H1 (cell line): Measurements from ENCODE around the gene VWA5B2. TPM values are rescaled to one million over a fixed set of nuclear protein-coding genes. Genes with fewer than 3 reads are reported as not detected.

Experiments
- CHD7 ChIP-seq: fragments of 300-600 bp; sonication (generic); IDR thresholded peaks from 2 replicates; pipeline ENCODE4 v1.7.1; 2012; ENCODE audit warnings: low read length, moderate library complexity, mild to moderate bottlenecking, inconsistent platforms; ENCODE audit not compliant: insufficient replicate concordance
- CREB1 ChIP-seq: IDR thresholded peaks from 2 replicates; pipeline ENCODE4 v1.6.1; 2012; ENCODE audit warnings: inconsistent platforms
- EZH2 ChIP-seq: fragments of 200-600 bp; sonication (generic); IDR thresholded peaks from 2 replicates; pipeline ENCODE4 v1.7.1; 2012; ENCODE audit warnings: low read depth, mild to moderate bottlenecking, moderate library complexity, low read length, inconsistent platforms; ENCODE audit not compliant: severe bottlenecking
- FOSL1 ChIP-seq: IDR thresholded peaks from 2 replicates; pipeline ENCODE4 v1.6.1; 2011; ENCODE audit warnings: mild to moderate bottlenecking, low read depth, low read length, moderate library complexity; ENCODE audit not compliant: insufficient read depth
- GABPA ChIP-seq: IDR thresholded peaks from 2 replicates; pipeline ENCODE4 v1.6.1; 2011; ENCODE audit warnings: mild to moderate bottlenecking, low read length, moderate library complexity, borderline replicate concordance; ENCODE audit not compliant: insufficient read depth
- MAX ChIP-seq: IDR thresholded peaks from 2 replicates; pipeline ENCODE4 v1.6.1; 2012; ENCODE audit warnings: inconsistent platforms
- PHF8 ChIP-seq: fragments of 200-600 bp; sonication (generic); conservative IDR thresholded peaks from 2 replicates; pipeline ENCODE4 v1.7.1; 2012; ENCODE audit warnings: low read depth, mild to moderate bottlenecking, inconsistent platforms, low read length, moderate library complexity
- RXRA ChIP-seq: IDR thresholded peaks from 2 replicates; pipeline ENCODE4 v1.6.1; 2011; ENCODE audit warnings: low read depth, mild to moderate bottlenecking, low read length, moderate library complexity; ENCODE audit not compliant: insufficient read depth
- SP4 ChIP-seq: IDR thresholded peaks from 2 replicates; pipeline ENCODE4 v1.6.1; 2012; ENCODE audit warnings: low read length, inconsistent platforms
- TCF12 ChIP-seq: IDR thresholded peaks from 2 replicates; pipeline ENCODE4 v1.6.1; 2011; ENCODE audit warnings: low read depth, mild to moderate bottlenecking, low read length
- ZNF274 ChIP-seq: IDR thresholded peaks from 2 replicates; pipeline ENCODE4 v1.7.0; 2012; ENCODE audit warnings: low read length, borderline replicate concordance; ENCODE audit errors: extremely low read depth
- polyA plus RNA-seq, 7 experiments: library from polyadenylated mRNA; depleted of rRNA in 3 of 7; stranded (reverse) in 5 of 7; unstranded in 2 of 7; fragments of >200 nt in 5 of 7; fragments of 200-250 nt in 2 of 7; gene quantifications; 1 replicate in 5 of 7; 2 replicates in 1 of 7; 4 replicates in 1 of 7; pipeline versions ENCODE4 v1.2.1 to v1.2.3, GENCODE V29; 2011 to 2013; ENCODE audit warnings: missing spikeins in 2 of 7, mixed read lengths in 2 of 7
- total RNA-seq: library from RNA; stranded (reverse); fragmentation: NEBNext Ultra II Directional; extraction: Animal tissue kit (Norgen Biotek cat#: 25700); gene quantifications from 2 replicates; pipeline ENCODE4 v1.2.1, GENCODE V29; 2021

Gene VWA5B2
- total and polyA plus RNA-seq, 2 of the 8 experiments (the other 6 are each of a cell fraction or from before 2014, with no cell fraction given): 0.53 to 0.56 TPM

- TF ChIP-seq CHD7 (no peak), TCF12 (no peak), MAX (no peak), SP4 (no peak), RXRA (no peak), FOSL1 (no peak), ZNF274 (no peak), PHF8 (no peak), EZH2 (no peak), GABPA (no peak), CREB1 (no peak)
Observed at GRCh38 chr3:184180165-184180564, 49.2 kb upstream of the VWA5B2 start (continued).
